Cortex of kidney (tissue), 1 donor: ENCODE data around the gene EDAR.

Experiments
- DNase-seq: peaks from one replicate; lab custom pipeline; 2025; lab: John Stamatoyannopoulos, UW

EDAR gene

GRCh38 chr2:108967757-108968156, 21.3 kb downstream of the EDAR start:
- DNase-seq = no peak

- no peak for DNase-seq
Observed at GRCh38 chr2:108965540-108966289, 23.3 kb downstream of the EDAR start.

- no peak for DNase-seq
Observed at GRCh38 chr2:108963057-108963456, 26.0 kb downstream of the EDAR start.

DNA sequence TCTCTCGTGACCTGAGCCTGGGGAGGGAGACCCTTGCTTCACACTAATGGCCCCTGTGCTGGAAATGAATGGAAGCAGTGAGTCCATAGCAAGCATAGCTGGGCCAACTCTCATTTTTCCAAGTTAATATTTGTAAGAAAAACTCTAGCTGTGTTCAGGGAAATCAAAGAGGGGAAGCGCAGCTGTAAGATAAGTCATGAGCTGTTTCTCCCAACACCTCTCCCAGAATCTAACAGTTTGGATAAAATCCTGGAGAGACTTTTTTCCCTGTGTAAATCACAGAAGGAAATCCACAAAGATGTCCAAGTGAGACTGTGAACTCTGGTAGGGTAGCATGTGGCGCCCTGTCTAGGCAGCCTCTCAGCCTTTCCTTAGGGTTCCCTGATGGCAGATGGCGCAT, 27.2 kb downstream of the EDAR start:
- no peak for DNase-seq

GRCh38 chr2:108960006-108960405, 29.0 kb downstream of the EDAR start:
- DNase-seq = no peak

GRCh38 chr2:108959401-108959800, 29.6 kb downstream of the EDAR start:
- DNase-seq = no peak

DNA sequence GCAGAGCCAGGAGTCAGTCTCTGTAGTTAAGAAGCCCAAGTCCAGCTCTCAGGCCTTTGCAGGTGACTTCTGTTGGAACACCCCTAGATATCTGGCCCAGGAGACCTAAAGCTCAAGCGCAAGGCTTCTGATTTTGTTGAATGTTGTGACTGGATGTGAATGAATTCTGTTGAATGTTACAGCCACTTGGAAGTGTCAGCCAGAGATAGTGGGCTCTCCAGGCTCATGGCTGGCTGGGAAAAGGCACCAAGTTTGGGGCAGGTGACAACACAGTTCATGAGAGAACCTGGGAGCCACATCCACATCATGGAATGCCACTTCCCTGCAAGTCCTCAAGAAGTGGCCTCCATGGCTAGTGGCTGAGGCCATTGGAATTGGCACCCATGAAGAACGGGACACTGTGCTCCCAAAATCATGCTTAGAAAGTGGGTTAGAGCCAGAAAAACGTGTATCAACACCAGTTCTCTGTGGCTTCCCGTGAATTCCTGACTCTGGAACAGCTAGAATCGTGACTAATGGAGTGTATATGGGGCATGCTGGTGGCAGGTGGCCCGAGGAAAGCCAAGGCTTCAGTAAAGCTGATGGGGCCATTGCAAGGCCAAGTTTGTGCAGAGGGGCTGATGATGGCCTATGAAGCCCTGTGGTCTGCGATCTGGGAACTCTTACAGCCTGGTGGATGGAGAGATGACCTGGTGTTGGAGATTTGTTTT, 30.2 kb downstream of the EDAR start:
- no peak for DNase-seq

GRCh38 chr2:108958002-108958401, 31.0 kb downstream of the EDAR start:
- DNase-seq = no peak

DNA sequence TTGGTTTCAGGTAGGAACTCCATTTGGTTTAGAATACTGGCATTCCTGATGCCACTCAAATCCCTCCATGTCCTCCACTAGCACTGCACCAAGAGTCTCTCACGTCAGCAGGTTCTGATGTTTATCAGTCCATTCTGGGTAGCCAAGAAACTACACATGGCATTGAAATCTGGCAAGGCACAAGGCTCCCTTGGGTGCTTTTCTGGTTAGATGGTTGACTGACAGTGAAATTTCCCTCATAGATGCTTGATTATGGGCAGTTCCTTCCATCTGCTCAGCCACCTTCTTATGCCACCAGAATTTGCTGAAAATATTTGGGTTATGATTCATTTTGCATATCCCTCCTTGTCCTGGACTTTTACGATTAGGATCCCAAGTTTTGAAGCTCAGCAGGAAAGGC, 32.6 kb downstream of the EDAR start:
- DNase-seq = no peak

- no peak for DNase-seq
Observed at GRCh38 chr2:108950369-108951135, 38.5 kb downstream of the EDAR start.

DNA sequence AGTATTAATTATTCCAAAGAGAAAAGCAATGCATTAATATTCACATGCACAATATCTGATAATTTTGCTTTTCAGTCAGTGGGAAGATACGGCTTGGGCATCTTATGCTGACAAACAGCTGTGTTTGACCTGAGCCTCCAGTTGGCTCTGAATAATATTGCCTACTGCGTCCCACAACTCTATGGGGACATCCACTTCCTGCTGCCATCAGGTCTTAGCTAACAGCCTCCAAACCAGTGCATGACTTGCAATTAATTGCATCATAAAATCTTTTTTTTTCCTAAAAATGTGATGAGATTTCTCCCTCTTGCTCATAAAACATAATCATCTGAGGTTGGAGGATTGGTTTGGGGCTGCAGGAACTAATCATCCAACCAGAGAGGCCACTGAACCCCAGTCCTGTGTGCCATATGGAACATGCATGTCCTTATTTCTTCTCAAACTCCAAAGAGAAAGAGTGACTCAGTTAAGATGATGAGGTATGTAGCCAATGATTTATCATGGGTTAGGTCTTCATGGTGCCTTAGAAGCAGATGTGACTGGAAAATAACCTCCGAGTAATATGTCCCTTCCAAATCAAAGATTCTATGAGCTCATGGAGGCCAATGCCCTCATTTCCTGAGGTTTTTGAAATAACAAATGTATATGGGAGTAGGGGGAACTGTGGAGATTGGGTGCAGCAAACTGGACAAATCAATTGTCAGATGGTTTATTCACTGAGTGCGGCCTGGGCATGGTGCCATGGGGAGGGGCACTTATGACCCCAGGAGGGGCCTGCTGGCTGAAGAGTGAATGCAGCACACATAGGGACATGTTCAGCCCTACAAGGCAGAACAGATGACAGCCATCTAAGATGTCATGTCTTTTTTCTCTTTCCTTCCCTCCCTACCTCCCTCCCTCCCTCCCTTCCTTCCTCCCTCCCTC, 39.4 kb downstream of the EDAR start:
- DNase-seq = no peak

DNA sequence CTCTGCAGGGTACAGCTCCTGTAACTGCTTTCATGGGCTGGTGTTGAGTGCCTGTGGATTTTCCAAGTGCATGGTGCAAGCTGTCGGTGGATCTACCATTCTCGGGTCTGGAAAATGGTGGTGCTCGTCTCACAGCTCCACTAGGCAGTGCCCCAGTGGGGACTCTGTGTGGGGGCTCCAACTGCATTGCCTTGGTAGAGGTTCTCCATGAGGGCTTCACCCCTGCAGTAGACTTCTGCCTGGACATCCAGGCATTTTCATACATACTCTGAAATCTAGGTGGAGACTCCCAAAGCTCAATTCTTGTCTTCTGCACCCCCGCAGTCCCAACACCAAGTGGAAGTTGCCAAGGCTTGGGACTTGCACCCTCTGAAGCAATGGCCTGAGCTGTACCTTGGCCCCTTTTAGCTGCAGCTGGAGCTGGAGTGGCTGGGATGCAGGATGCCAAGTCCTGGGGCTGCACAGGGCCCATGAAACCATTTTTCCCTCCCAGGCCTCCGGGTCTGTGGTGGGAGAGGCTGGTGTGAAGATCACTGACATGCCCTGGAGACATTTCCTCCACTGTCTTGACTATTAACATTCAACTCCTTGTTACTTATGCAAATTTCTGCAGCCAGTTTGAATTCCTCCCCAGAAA, 41.6 kb downstream of the EDAR start:
- DNase-seq = no peak

- no peak for DNase-seq
Observed at GRCh38 chr2:108946442-108946841, 42.6 kb downstream of the EDAR start.

- no peak for DNase-seq
Observed at GRCh38 chr2:108945969-108946368, 43.1 kb downstream of the EDAR start.

- DNase-seq = no peak
Observed at GRCh38 chr2:108944601-108945331, 44.3 kb downstream of the EDAR start.

- DNase-seq = no peak
Observed at GRCh38 chr2:108943751-108944150, 45.3 kb downstream of the EDAR start.

- no peak for DNase-seq
Observed at GRCh38 chr2:108942888-108943287, 46.1 kb downstream of the EDAR start.

DNA sequence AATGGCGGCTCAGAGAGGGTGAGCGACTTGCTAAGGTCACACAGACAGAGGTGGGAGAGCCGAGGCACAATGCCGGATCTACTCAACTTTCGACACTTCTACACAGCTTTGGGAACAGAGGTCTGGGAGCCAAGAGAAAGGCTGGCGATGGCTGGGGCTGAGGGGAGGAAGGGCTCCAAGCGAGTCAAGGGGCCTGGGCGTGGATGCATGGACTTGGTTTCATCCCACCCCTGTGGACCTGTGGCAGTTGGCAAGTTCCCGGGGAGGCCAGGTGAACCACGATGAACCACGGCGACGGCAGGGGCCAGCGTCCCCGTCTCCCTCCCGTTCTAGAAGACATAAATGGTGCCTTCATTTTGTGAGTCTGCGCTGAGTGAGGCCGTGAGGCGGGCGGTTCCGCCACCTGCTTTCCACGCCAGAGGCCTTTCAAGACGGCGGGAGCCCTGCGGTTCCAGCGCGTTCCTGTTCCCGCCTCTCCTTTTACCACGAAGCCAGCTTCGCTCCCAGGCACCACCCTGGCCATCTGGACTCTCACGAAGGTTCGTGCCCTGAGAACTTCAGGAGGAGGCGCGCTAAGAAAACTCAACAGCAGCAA, 46.7 kb downstream of the EDAR start:
- DNase-seq = no peak

GRCh38 chr2:108941767-108942166, 47.3 kb downstream of the EDAR start:
- no peak for DNase-seq

DNA sequence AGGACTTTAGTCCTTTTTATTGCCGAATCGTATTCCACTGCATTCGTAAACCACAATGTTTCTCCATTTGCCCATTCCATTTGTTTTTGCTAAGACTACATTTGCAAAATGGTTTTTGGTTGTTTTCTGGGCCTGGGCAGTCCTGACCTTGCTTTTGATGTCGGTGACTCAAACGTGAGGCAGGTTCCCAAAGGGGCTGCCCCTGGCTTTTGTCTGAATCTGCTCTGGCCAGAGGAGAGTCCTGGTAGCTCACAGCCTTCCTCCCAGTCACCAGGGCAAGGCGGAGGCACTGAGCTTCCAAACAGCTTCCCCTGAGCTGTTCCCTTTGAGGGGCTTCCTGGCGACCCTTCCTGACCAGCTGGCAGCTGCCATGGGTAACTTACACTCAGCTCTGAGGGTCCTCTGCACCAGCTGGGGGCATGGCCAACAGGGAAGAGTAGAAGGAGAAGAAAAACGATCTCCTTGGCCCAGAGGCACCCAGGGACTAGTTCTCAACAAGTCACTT, 47.8 kb downstream of the EDAR start:
- DNase-seq = no peak
